Erythroblast (primary cell): ENCODE results near the gene PEMT.

Source experiments
- GATA1 ChIP-seq: IDR thresholded peaks from 2 replicates; pipeline ENCODE4 v1.6.1; 2011; ENCODE audit warnings: low read depth, mild to moderate bottlenecking, control low read depth, low read length, moderate library complexity
- POLR2A ChIP-seq: IDR thresholded peaks from 2 replicates; pipeline ENCODE4 v1.6.1; 2011; ENCODE audit warnings: mild to moderate bottlenecking, low read length

DNA sequence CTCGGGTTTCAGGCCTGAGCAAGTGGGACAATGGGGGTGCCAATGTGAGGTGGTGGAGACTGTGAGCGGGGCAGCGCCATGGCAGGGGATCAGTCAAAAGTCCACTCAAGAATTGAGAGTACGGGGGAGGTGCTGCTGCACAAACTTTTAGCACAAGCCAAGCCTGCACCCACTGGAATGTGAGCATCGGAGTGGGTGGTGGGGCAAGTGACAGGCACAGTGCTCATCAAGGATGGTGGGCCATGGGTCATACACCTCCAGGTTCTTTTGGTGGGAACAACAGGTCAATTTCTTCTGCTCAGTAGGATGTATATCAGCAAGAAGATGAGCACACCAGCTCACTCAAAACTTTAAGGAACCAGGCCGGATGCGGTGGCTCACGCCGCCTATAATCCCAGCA is 32.4 kb upstream of the PEMT start:
- TF ChIP-seq POLR2A (no peak), GATA1 (no peak)
